KMS-11 (cell line): ENCODE data around the gene DHPS.

Experiments
- H2AFZ ChIP-seq: fragments of 200-600 bp; sonication (generic); 2 replicates; pipeline ENCODE4 v1.6.1; 2016; ENCODE audit warnings: antibody characterized with exemption, mixed run types, low read depth
- H3K27ac ChIP-seq: fragments of 200-600 bp; sonication (generic); 2 replicates; pipeline ENCODE4 v1.6.1; 2016; ENCODE audit warnings: mild to moderate bottlenecking, mixed run types
- H3K27me3 ChIP-seq: fragments of 200-600 bp; sonication (generic); 2 replicates; pipeline ENCODE4 v1.6.1; 2017; ENCODE audit warnings: mild to moderate bottlenecking, low read depth, mixed run types, moderate library complexity; ENCODE audit not compliant: insufficient read depth
- H3K36me3 ChIP-seq: fragments of 200-600 bp; sonication (generic); 2 replicates; pipeline ENCODE4 v1.6.1; 2017; ENCODE audit warnings: mild to moderate bottlenecking, mixed run types; ENCODE audit not compliant: insufficient read depth
- H3K4me1 ChIP-seq: fragments of 200-600 bp; sonication (generic); 2 replicates; pipeline ENCODE4 v1.6.1; 2016; ENCODE audit warnings: mild to moderate bottlenecking, low read depth, mixed run types; ENCODE audit not compliant: poor library complexity, severe bottlenecking
- H3K4me2 ChIP-seq: fragments of 200-600 bp; sonication (generic); 2 replicates; pipeline ENCODE4 v1.7.0; 2016; ENCODE audit warnings: mild to moderate bottlenecking, mixed run types
- H3K4me3 ChIP-seq: fragments of 200-600 bp; sonication (generic); IDR thresholded peaks from 2 replicates; pipeline ENCODE4 v1.6.1; 2017; ENCODE audit warnings: low read depth, low read length, mixed read lengths; ENCODE audit not compliant: insufficient read depth
- H3K79me2 ChIP-seq: fragments of 200-600 bp; sonication (generic); 2 replicates; pipeline ENCODE4 v1.6.1; 2016; ENCODE audit warnings: low read depth, mixed run types; ENCODE audit not compliant: insufficient read depth
- H3K9ac ChIP-seq: fragments of 200-600 bp; sonication (generic); 2 replicates; pipeline ENCODE4 v1.6.1; 2016; ENCODE audit warnings: mild to moderate bottlenecking, mixed run types
- H4K20me1 ChIP-seq: fragments of 200-600 bp; sonication (generic); 2 replicates; pipeline ENCODE4 v1.6.1; 2016; ENCODE audit warnings: mild to moderate bottlenecking, mixed run types; ENCODE audit not compliant: insufficient read depth
- TF ChIP-seq, protein P1 (sequence below): fragments of 200-600 bp; sonication (generic); conservative IDR thresholded peaks from 2 replicates; pipeline ENCODE4 v1.6.1; 2017; ENCODE audit warnings: low read depth, mild to moderate bottlenecking, antibody characterized with exemption, low read length, moderate library complexity, mixed read lengths

DHPS gene

DNA sequence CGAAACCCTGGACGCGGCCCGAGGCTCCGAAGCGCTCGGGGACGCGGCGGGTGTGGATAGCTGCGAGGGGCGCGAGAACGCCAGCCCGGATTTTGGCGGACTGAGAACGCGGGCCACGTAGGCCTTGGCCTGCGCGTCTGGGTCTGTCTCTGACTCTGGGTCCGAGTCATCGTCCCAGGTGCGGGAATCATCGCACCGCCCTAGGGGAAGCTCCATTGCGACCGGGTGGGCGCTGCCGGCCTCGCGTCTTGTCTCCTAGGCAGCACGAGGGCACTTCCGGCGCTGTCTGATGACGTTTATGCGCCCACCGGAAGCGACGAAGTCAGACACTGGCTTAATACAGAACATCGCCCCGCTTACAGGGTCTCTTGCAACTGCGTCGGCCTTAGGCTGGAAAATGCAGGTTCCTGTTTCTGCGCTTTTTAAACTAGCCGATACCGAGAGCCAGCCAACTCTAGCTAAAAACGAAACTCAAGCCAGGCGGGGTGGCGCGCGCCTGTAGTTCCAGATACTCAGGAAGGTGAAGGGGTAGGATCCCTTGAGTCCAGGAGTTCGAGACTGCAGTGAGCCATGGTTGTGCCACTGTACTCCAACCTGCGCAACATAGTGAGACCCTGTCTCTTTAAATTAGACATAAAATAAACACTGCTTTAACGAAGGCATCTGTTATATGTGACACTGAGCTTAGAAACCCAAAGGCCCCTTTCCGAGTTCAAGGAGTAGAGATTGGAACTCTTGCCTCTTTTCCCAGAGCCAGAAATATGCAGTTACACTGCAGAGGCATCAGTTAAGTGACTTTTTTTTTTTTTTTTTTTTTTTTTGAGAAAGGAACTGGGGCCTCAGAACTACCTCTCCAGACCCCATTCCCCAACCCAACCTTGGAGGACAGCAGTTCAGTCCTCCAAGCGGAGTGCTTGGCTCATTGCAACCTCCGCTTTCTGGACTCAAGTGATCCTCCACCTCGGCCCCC is 15.0 kb upstream of the DHPS start, which contains the start of gene FBXW9:
TSS of gene FBXW9 (minus strand) at position 266 of the 970 bp plus-strand sequence. CDS start at position 216, 50 bp downstream.
- peak within 1 kb of the TSS; percentile 88 for H3K4me2 ChIP-seq
- no peaks in the 10 kb centered on the region for H4K20me1 ChIP-seq
- no peaks in the 10 kb centered on the region for H3K79me2 ChIP-seq
- TF ChIP-seq, protein P1, sequence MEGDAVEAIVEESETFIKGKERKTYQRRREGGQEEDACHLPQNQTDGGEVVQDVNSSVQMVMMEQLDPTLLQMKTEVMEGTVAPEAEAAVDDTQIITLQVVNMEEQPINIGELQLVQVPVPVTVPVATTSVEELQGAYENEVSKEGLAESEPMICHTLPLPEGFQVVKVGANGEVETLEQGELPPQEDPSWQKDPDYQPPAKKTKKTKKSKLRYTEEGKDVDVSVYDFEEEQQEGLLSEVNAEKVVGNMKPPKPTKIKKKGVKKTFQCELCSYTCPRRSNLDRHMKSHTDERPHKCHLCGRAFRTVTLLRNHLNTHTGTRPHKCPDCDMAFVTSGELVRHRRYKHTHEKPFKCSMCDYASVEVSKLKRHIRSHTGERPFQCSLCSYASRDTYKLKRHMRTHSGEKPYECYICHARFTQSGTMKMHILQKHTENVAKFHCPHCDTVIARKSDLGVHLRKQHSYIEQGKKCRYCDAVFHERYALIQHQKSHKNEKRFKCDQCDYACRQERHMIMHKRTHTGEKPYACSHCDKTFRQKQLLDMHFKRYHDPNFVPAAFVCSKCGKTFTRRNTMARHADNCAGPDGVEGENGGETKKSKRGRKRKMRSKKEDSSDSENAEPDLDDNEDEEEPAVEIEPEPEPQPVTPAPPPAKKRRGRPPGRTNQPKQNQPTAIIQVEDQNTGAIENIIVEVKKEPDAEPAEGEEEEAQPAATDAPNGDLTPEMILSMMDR, result no peak
- H3K4me3 ChIP-seq, result peak within 1 kb of the TSS; percentile 45
- peak within 1 kb of the TSS; percentile 86 for H3K9ac ChIP-seq
- H3K27ac ChIP-seq, result peak within 1 kb of the TSS; percentile 59
- H3K27me3 ChIP-seq, result no peaks in the 10 kb centered on the region
- H3K36me3 ChIP-seq, result no peaks in the 10 kb centered on the region; the same call in 1 of the 2 replicates
- peaks cover 33% of the 10 kb centered on the region for H3K4me1 ChIP-seq
- peak within 1 kb of the TSS; percentile 37 for H2AFZ ChIP-seq

DNA sequence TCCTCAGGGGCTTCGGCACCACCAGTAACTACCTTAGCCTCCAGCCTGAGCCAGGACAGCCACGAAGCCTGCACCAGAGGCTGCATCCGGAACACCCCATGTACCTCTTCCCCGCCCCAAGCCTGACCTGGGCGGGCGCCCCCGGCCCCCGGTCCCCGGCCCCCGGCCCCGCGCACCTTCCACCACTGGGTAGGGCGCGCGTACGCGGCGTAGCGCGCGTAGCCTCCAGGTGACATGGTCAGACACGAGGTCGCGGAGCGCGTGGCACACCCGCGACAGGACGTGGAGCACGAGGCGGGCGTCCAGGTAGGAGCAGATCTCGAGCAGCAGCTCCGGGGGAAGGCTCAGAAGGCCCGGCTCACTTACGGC is 14.3 kb upstream of the DHPS start:
- peak overlapping the region; percentile 59 for H3K27ac ChIP-seq

DNA sequence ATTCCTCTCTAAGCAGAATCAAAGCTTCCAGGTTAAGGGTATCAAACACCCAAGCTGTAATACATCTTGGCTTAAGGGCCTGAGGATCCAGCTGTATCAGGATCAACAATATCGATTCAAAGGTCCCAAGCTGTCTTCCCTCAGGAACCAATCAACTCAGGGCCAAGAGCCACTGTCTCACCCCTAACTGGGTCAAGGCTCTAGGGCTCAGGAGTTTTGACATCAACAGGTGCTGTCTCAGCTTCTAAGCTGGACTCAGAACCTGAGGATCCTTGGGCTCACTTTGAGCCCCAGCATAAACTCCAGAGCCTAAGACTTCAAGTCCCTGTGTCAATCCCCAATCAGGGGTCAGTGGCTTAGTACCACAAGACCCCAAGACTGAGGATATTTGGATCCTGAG is 13.8 kb upstream of the DHPS start:
- Histone ChIP-seq H3K36me3 (no peaks in the 10 kb centered on the region), H3K4me2 (peak overlapping the region; percentile 88), H3K27ac (peak overlapping the region; percentile 59; the same call in 1 of the 2 replicates), H4K20me1 (no peaks in the 10 kb centered on the region), H3K79me2 (no peaks in the 10 kb centered on the region), H3K4me3 (no peak overlapping the region), H3K9ac (peak overlapping the region; percentile 86), H3K27me3 (no peaks in the 10 kb centered on the region), H3K4me1 (peaks cover 33% of the 10 kb centered on the region), H2AFZ (peak overlapping the region; percentile 37; the same call in 1 of the 2 replicates)
- TF ChIP-seq, protein P1, result no peak

More for the DNA sequence above, 14.3 kb upstream of the DHPS start:
- H3K36me3 ChIP-seq, result no peaks in the 10 kb centered on the region
- peak overlapping the region; percentile 86 for H3K9ac ChIP-seq
- TF ChIP-seq, protein P1, result no peak
- peak overlapping the region; percentile 45 for H3K4me3 ChIP-seq
- no peaks in the 10 kb centered on the region for H3K27me3 ChIP-seq
- peaks cover 33% of the 10 kb centered on the region for H3K4me1 ChIP-seq
- H3K79me2 ChIP-seq, result no peaks in the 10 kb centered on the region
- H2AFZ ChIP-seq, result peak overlapping the region; percentile 37
- H4K20me1 ChIP-seq, result no peaks in the 10 kb centered on the region
- peak overlapping the region; percentile 88 for H3K4me2 ChIP-seq

DNA sequence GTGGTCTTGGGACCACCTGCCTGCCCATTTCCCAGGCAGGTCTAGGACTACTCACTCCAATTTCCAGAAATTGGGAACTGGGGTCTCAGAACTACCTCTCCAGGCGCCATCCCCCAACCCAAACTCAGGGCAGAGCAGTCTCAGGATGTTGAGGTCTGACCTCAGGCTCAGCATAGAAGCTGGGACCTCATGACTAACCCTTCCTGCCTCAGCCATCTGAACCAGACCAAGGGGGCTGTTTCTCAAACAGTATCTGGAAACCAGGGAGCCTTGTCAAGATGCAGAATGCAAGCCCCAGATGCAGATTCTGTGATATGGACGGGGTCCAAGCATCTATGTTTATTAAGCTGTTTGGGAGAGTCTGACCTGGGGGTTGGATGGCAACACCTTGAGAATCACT is 13.4 kb upstream of the DHPS start:
- no peaks in the 10 kb centered on the region for H3K36me3 ChIP-seq
- H3K79me2 ChIP-seq, result no peaks in the 10 kb centered on the region
- H3K4me3 ChIP-seq, result no peak overlapping the region
- H2AFZ ChIP-seq, result no peak overlapping the region
- peak overlapping the region; percentile 88 for H3K4me2 ChIP-seq
- no peaks in the 10 kb centered on the region for H3K27me3 ChIP-seq
- H4K20me1 ChIP-seq, result no peaks in the 10 kb centered on the region
- TF ChIP-seq, protein P1, result no peak
- peaks cover 33% of the 10 kb centered on the region for H3K4me1 ChIP-seq
- H3K27ac ChIP-seq, result no peak overlapping the region
- H3K9ac ChIP-seq, result no peak overlapping the region; the same call in 1 of the 2 replicates
